AG04450 (cell line): ENCODE results near the gene SLIT3. TPM values are rescaled to one million over a fixed set of nuclear protein-coding genes. Genes with fewer than 3 reads are reported as not detected.

Experiments used
- CTCF ChIA-PET: fragments of 300-600, 350-600 bp; formaldehyde crosslinking; extraction: SDS; loops from one replicate; lab custom pipeline; 2022; ENCODE audit warnings: antibody characterized with exemption, inconsistent platforms; lab: Charles Lee
- POLR2A ChIA-PET: fragments of 350-600 bp; formaldehyde crosslinking; extraction: SDS; loops from one replicate; lab custom pipeline; 2021; ENCODE audit warnings: antibody characterized with exemption, inconsistent platforms; lab: Yijun Ruan, JAX
- DNase-seq: peaks from one replicate; pipeline ENCODE4 v3.0.0-alpha.2; 2011; ENCODE audit warnings: low read depth, low spot score
- H3K27ac ChIP-seq: one replicate; pipeline ENCODE4 v1.5.1; 2012; ENCODE audit warnings: low read depth, low read length, control low read depth
- H3K27me3 ChIP-seq: one replicate; pipeline ENCODE4 v1.6.0; 2012; ENCODE audit warnings: low read length; ENCODE audit not compliant: control insufficient read depth, insufficient read depth
- H3K4me3 ChIP-seq: 2 replicates; pipeline ENCODE4 v1.5.1; 2011; ENCODE audit warnings: mild to moderate bottlenecking, low read depth, low read length, control low read depth
- H3K9me3 ChIP-seq: 2 replicates; pipeline ENCODE4 v1.5.1; 2012; ENCODE audit warnings: low read length; ENCODE audit not compliant: control insufficient read depth, insufficient read depth
- CTCF ChIP-seq: IDR thresholded peaks from 2 replicates; pipeline ENCODE4 v1.5.1; 2011; ENCODE audit warnings: low read depth, low read length, control low read depth, inconsistent platforms
- polyA plus RNA-seq: library from polyadenylated mRNA; depleted of rRNA; stranded (reverse); fragments of >200 nt; gene quantifications from 2 replicates; pipeline ENCODE4 v1.2.3, GENCODE V29; 2011

SLIT3 gene
- polyA plus RNA-seq, 1 experiment: 0.26 TPM

GRCh38 chr5:169268019-169268418, 32.9 kb downstream of the SLIT3 start:
- Histone ChIP-seq H3K27ac (no peak overlapping the region), H3K4me3 (no peak overlapping the region), H3K27me3 (no peaks in the 10 kb centered on the region), H3K9me3 (no peaks in the 10 kb centered on the region)
- no peak for DNase-seq
- ChIA-PET POLR2A (no interaction called here), CTCF (no interaction called here)
- no peak for TF ChIP-seq CTCF

GRCh38 chr5:169265888-169266287, 35.1 kb downstream of the SLIT3 start:
- ChIA-PET CTCF (interaction anchor here (0.8 kb wide), 1 partner anchor 317 kb away, joined by 3 read pairs; no protein-coding TSS in a partner anchor), POLR2A (no interaction called here)
- H3K27me3 ChIP-seq: no peaks in the 10 kb centered on the region
- no peaks in the 10 kb centered on the region for H3K9me3 ChIP-seq
- H3K27ac ChIP-seq: no peak overlapping the region
- DNase-seq: no peak
- TF ChIP-seq CTCF: peak; percentile 31
- H3K4me3 ChIP-seq: no peak overlapping the region

- Histone ChIP-seq H3K27me3 (no peaks in the 10 kb centered on the region), H3K4me3 (no peak overlapping the region), H3K9me3 (no peaks in the 10 kb centered on the region), H3K27ac (no peak overlapping the region)
- no peak for DNase-seq
- TF ChIP-seq CTCF: no peak
- ChIA-PET POLR2A (no interaction called here), CTCF (no interaction called here)
Observed at GRCh38 chr5:169263591-169263990, 37.3 kb downstream of the SLIT3 start.

- no peaks in the 10 kb centered on the region for H3K27me3 ChIP-seq
- TF ChIP-seq CTCF: no peak
- no peak overlapping the region for H3K27ac ChIP-seq
- H3K9me3 ChIP-seq: no peaks in the 10 kb centered on the region
- ChIA-PET POLR2A (no interaction called here), CTCF (no interaction called here)
- no peak for DNase-seq
- H3K4me3 ChIP-seq: no peak overlapping the region
Observed at GRCh38 chr5:169260896-169261569, 39.9 kb downstream of the SLIT3 start.

- no peaks in the 10 kb centered on the region for H3K27me3 ChIP-seq
- no peak for DNase-seq
- ChIA-PET POLR2A (no interaction called here), CTCF (no interaction called here)
- no peak overlapping the region for H3K27ac ChIP-seq
- no peak for TF ChIP-seq CTCF
- H3K4me3 ChIP-seq: no peak overlapping the region
- no peaks in the 10 kb centered on the region for H3K9me3 ChIP-seq
Observed at GRCh38 chr5:169258372-169259000, 42.5 kb downstream of the SLIT3 start.
